Natural killer cell (primary cell): ENCODE data around the gene PON3. TPM values are rescaled to one million over a fixed set of nuclear protein-coding genes. Genes with fewer than 3 reads are reported as not detected.

Experiments used
- ATAC-seq, 3 donors: fragments of 150-1000 bp in 2 of 3; fragments of 200-7000 bp in 1 of 3; cut with Tn5 transposase; 1 replicate in 1 of 3; 2 replicates in 2 of 3; pipeline ENCODE4 v1.10.0; 2021; ENCODE audit warnings: mild to moderate bottlenecking in 2 of 3, moderate library complexity in 2 of 3
- DNase-seq, 2 donors: peaks; one replicate each; pipeline versions ENCODE4 v3.0.0 to v3.0.0-alpha.2; 2013 to 2021; ENCODE audit warnings: mixed read lengths in 1 of 2
- H3K27ac ChIP-seq: one replicate; pipeline ENCODE4 v1.5.1; 2013; ENCODE audit warnings: mild to moderate bottlenecking, low read length
- H3K27me3 ChIP-seq: one replicate; pipeline ENCODE4 v1.6.1; 2013; ENCODE audit warnings: low read length; ENCODE audit not compliant: control insufficient read depth, insufficient read depth
- H3K36me3 ChIP-seq: one replicate; pipeline ENCODE4 v1.6.1; 2013; ENCODE audit warnings: low read length; ENCODE audit not compliant: control insufficient read depth, insufficient read depth
- H3K4me1 ChIP-seq: one replicate; pipeline ENCODE4 v1.6.1; 2013; ENCODE audit warnings: low read length; ENCODE audit not compliant: control insufficient read depth, insufficient read depth
- H3K4me3 ChIP-seq: one replicate; pipeline ENCODE4 v1.5.1; 2013; ENCODE audit warnings: low read length
- H3K9me3 ChIP-seq: one replicate; pipeline ENCODE4 v1.6.1; 2013; ENCODE audit warnings: low read length; ENCODE audit not compliant: control insufficient read depth, insufficient read depth
- H3K27ac Mint-ChIP-seq, 2 donors: one replicate each; pipeline ENCODE4 v1.8.0; 2022; ENCODE audit warnings: mild to moderate bottlenecking in 2 of 2, mixed read lengths in 2 of 2, moderate library complexity in 1 of 2
- H3K27me3 Mint-ChIP-seq, 2 donors: one replicate each; pipeline ENCODE4 v1.8.0; 2022; ENCODE audit warnings: low read depth in 2 of 2, mixed read lengths in 2 of 2
- H3K36me3 Mint-ChIP-seq: one replicate; pipeline ENCODE4 v1.8.0; 2022; ENCODE audit warnings: mixed read lengths
- H3K4me1 Mint-ChIP-seq, 2 donors: one replicate each; pipeline ENCODE4 v1.8.0; 2022; ENCODE audit warnings: mixed read lengths in 2 of 2
- H3K4me3 Mint-ChIP-seq: one replicate; pipeline ENCODE4 v1.8.0; 2022; ENCODE audit warnings: mild to moderate bottlenecking, moderate library complexity, mixed read lengths
- H3K9me3 Mint-ChIP-seq, 2 donors: one replicate each; pipeline ENCODE4 v1.8.0; 2022; ENCODE audit warnings: mixed read lengths in 2 of 2
- WGBS: methylation state at CpG from one replicate; pipeline ENCODE4 v1.1.7; 2013; ENCODE audit warnings: missing lambda C conversion rate; ENCODE audit not compliant: insufficient coverage; 5-methylcytosine and 5-hydroxymethylcytosine counted together
- intact Hi-C: fragments of 100-400 bp; cut with micrococcal nuclease; formaldehyde crosslinking; loops from one replicate; pipeline ENCODE4 v1.14.2; 2022
- total RNA-seq, 4 donors: library from RNA; stranded (reverse); fragments of 120-200 nt in 1 of 4; gene quantifications; one replicate each; pipeline versions ENCODE4 v1.2.3 to v1.2.4, GENCODE V29; 2013 to 2022
- TF ChIP-seq, protein P1 (sequence below): fragments of 200-600 bp; IDR thresholded peaks from one replicate; pipeline ENCODE4 v1.8.0; 2022; ENCODE audit warnings: antibody characterized with exemption

The PON3 gene
- total RNA-seq, 3 donors from 2014 or later (not counting 1 experiment from before 2014, with no cell fraction given) = not detected

GRCh38 chr7:95432606-95433005, 36.4 kb upstream of the PON3 start:
- Mint-ChIP-seq H3K27me3 (no peaks in the 10 kb centered on the region), H3K27ac (no peak overlapping the region), H3K4me1 (peaks cover 24 to 26% of the 10 kb centered on the region in 2 donors), H3K9me3 (no peaks in the 10 kb centered on the region), H3K36me3 (no peaks in the 10 kb centered on the region), H3K4me3 (no peak overlapping the region)
- Histone ChIP-seq H3K36me3 (no peaks in the 10 kb centered on the region), H3K4me1 (peaks cover 10% of the 10 kb centered on the region), H3K27me3 (no peaks in the 10 kb centered on the region), H3K27ac (no peak overlapping the region), H3K9me3 (no peaks in the 10 kb centered on the region), H3K4me3 (no peak overlapping the region)
- DNase-seq = no peak
- TF ChIP-seq, protein P1, sequence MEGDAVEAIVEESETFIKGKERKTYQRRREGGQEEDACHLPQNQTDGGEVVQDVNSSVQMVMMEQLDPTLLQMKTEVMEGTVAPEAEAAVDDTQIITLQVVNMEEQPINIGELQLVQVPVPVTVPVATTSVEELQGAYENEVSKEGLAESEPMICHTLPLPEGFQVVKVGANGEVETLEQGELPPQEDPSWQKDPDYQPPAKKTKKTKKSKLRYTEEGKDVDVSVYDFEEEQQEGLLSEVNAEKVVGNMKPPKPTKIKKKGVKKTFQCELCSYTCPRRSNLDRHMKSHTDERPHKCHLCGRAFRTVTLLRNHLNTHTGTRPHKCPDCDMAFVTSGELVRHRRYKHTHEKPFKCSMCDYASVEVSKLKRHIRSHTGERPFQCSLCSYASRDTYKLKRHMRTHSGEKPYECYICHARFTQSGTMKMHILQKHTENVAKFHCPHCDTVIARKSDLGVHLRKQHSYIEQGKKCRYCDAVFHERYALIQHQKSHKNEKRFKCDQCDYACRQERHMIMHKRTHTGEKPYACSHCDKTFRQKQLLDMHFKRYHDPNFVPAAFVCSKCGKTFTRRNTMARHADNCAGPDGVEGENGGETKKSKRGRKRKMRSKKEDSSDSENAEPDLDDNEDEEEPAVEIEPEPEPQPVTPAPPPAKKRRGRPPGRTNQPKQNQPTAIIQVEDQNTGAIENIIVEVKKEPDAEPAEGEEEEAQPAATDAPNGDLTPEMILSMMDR = no peak
- ATAC-seq = no peak
- WGBS = 72% methylated on average over 2 of the region's 2 CpGs
- intact Hi-C loops = no loop called here

- TF ChIP-seq, protein P1 = no peak
- WGBS = 86% methylated on average over 2 of the region's 2 CpGs
- Mint-ChIP-seq H3K4me1 (peaks cover 24 to 26% of the 10 kb centered on the region in 2 donors), H3K27me3 (no peaks in the 10 kb centered on the region), H3K4me3 (no peak overlapping the region), H3K36me3 (no peaks in the 10 kb centered on the region), H3K27ac (no peak overlapping the region), H3K9me3 (no peaks in the 10 kb centered on the region)
- no peak for DNase-seq
- H3K27me3 ChIP-seq = no peaks in the 10 kb centered on the region
- H3K4me1 ChIP-seq = peaks cover 10% of the 10 kb centered on the region
- no peak for ATAC-seq
- H3K4me3 ChIP-seq = no peak overlapping the region
- no peaks in the 10 kb centered on the region for H3K9me3 ChIP-seq
- intact Hi-C loops = no loop called here
- no peaks in the 10 kb centered on the region for H3K36me3 ChIP-seq
- H3K27ac ChIP-seq = no peak overlapping the region
Observed at GRCh38 chr7:95430864-95431263, 34.7 kb upstream of the PON3 start.

GRCh38 chr7:95429241-95429990, 33.2 kb upstream of the PON3 start:
- H3K36me3 Mint-ChIP-seq = no peaks in the 10 kb centered on the region
- H3K27me3 Mint-ChIP-seq = no peaks in the 10 kb centered on the region
- ATAC-seq (no peak), DNase-seq (no peak)
- H3K9me3 Mint-ChIP-seq = no peaks in the 10 kb centered on the region
- WGBS = 98% methylated on average over 2 of the region's 5 CpGs
- peaks cover 17 to 21% of the 10 kb centered on the region in 2 donors for H3K4me1 Mint-ChIP-seq
- Histone ChIP-seq H3K4me3 (no peak overlapping the region), H3K9me3 (no peaks in the 10 kb centered on the region), H3K4me1 (peaks cover 4% of the 10 kb centered on the region), H3K27me3 (no peaks in the 10 kb centered on the region), H3K36me3 (no peaks in the 10 kb centered on the region), H3K27ac (no peak overlapping the region)
- no peak overlapping the region for H3K27ac Mint-ChIP-seq
- intact Hi-C loops = no loop called here
- TF ChIP-seq, protein P1 = no peak
- no peak overlapping the region for H3K4me3 Mint-ChIP-seq
